Endothelial cell (in vitro differentiated cells): ENCODE data around the gene MEI1. TPM values are rescaled to one million over a fixed set of nuclear protein-coding genes. Genes with fewer than 3 reads are reported as not detected.
"Not testable (repeated sequence)": the region's sequence is repeated elsewhere in the genome, so short reads cannot be mapped to it uniquely, and the experiment has no call there.

Experiments
- DNase-seq: peaks from one replicate; pipeline ENCODE4 v3.0.0; 2021; ENCODE audit warnings: low spot score
- H3K27ac Mint-ChIP-seq: one replicate; pipeline ENCODE4 v1.8.0; 2021; ENCODE audit warnings: mixed read lengths, inconsistent platforms; ENCODE audit not compliant: unreplicated experiment
- H3K27me3 Mint-ChIP-seq: one replicate; pipeline ENCODE4 v1.8.0; 2021; ENCODE audit warnings: mild to moderate bottlenecking, moderate library complexity, mixed read lengths, inconsistent platforms; ENCODE audit not compliant: unreplicated experiment
- H3K36me3 Mint-ChIP-seq: one replicate; pipeline ENCODE4 v1.8.0; 2021; ENCODE audit warnings: mild to moderate bottlenecking, low read depth, mixed read lengths, inconsistent platforms; ENCODE audit not compliant: unreplicated experiment
- H3K4me1 Mint-ChIP-seq: one replicate; pipeline ENCODE4 v1.8.0; 2021; ENCODE audit warnings: mild to moderate bottlenecking, mixed read lengths, inconsistent platforms; ENCODE audit not compliant: unreplicated experiment
- H3K4me3 Mint-ChIP-seq: one replicate; pipeline ENCODE4 v1.8.0; 2021; ENCODE audit warnings: mild to moderate bottlenecking, mixed read lengths, inconsistent platforms; ENCODE audit not compliant: unreplicated experiment
- H3K9me3 Mint-ChIP-seq: one replicate; pipeline ENCODE4 v1.8.0; 2021; ENCODE audit warnings: mixed read lengths, inconsistent platforms; ENCODE audit not compliant: unreplicated experiment
- CTCF ChIP-seq: fragments of 200-600 bp; sonication (generic); IDR thresholded peaks from one replicate; pipeline ENCODE4 v1.5.0; 2021; ENCODE audit warnings: antibody characterized with exemption; ENCODE audit not compliant: unreplicated experiment
- total RNA-seq: library from RNA; stranded (reverse); fragmentation: NEBNext Ultra II Directional; extraction: Animal tissue kit (Norgen Biotek cat#: 25700); gene quantifications from one replicate; pipeline ENCODE4 v1.2.1, GENCODE V29; 2021; ENCODE audit not compliant: unreplicated experiment

The MEI1 gene
- total RNA-seq, 1 donor from 2014 or later: 0.38 TPM

DNA sequence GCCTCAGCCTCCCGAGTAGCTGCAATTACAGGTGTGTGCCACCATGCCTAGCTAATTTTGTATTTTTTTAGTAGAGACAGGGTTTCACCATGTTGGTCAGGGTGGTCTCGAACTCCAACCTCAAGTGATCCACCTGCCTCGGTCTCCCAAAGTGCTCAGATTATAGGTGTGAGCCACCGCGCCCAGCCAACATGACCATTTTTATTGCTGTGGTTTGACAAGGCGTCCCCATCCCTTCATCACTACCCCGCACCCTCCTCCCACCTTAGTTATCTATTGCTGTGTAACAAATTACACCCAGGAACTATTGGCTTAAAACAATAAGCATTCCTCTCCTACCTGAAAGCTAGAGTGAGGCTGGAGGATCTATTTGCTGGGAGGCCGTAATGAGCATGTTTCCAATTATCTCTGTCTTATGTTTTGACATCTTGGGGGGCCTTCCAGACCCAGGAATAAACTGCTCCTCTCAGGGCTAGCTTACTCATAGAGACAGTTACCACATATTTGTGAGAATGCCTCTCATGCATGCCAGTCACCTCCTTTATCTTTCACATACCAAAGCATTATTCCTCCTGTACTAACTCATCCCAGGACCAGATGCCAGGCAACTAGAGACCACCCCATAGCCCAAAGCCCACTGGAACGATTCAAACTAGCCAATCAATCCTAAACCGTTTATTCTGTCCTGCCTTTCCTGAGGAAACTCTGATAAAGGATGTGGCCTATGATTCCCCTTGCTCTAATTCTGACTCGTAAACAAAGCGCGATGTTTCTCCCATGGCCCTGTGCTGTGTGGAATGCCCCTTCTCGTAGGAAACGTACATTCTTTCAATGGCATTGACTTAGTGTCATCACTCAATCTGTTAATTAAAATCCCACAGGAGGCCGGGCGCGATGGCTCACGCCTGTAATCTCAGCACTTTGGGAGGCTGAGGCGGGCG is 30.1 kb upstream of the MEI1 start:
- no peak for DNase-seq
- TF ChIP-seq CTCF: no peak
- Mint-ChIP-seq H3K27ac (peak overlapping the region; percentile 48), H3K36me3 (peaks cover 2% of the 10 kb centered on the region), H3K9me3 (no peaks in the 10 kb centered on the region), H3K27me3 (no peaks in the 10 kb centered on the region), H3K4me1 (peaks cover 10% of the 10 kb centered on the region), H3K4me3 (peak overlapping the region; percentile 4)

- not testable (repeated sequence) for H3K27ac Mint-ChIP-seq, H3K9me3 Mint-ChIP-seq, H3K27me3 Mint-ChIP-seq, DNase-seq, H3K4me3 Mint-ChIP-seq
- Mint-ChIP-seq H3K4me1 (peaks cover 10% of the 10 kb centered on the region), H3K36me3 (peaks cover 11% of the 10 kb centered on the region)
These were observed 27.2 kb upstream of the MEI1 start for GRCh38 chr22:41672096-41672495.

- H3K36me3 Mint-ChIP-seq: peaks cover 15% of the 10 kb centered on the region
- H3K4me1 Mint-ChIP-seq: peaks cover 5% of the 10 kb centered on the region
- H3K9me3 Mint-ChIP-seq: no peaks in the 10 kb centered on the region
- no peak for TF ChIP-seq CTCF
- peaks cover 3% of the 10 kb centered on the region for H3K27me3 Mint-ChIP-seq
- no peak overlapping the region for H3K27ac Mint-ChIP-seq
- H3K4me3 Mint-ChIP-seq: no peak overlapping the region
- DNase-seq: no peak
These were observed 26.4 kb upstream of the MEI1 start for GRCh38 chr22:41672780-41673509.

- no peak overlapping the region for H3K27ac Mint-ChIP-seq
- peak overlapping the region; percentile 50 for H3K4me3 Mint-ChIP-seq
- H3K4me1 Mint-ChIP-seq: no peaks in the 10 kb centered on the region
- no peak for TF ChIP-seq CTCF
- DNase-seq: no peak
- H3K9me3 Mint-ChIP-seq: no peaks in the 10 kb centered on the region
- peaks cover 21% of the 10 kb centered on the region for H3K36me3 Mint-ChIP-seq
- peaks cover 3% of the 10 kb centered on the region for H3K27me3 Mint-ChIP-seq
These were observed 24.4 kb upstream of the MEI1 start for GRCh38 chr22:41674846-41675340.

GRCh38 chr22:41676134-41676533 is 23.2 kb upstream of the MEI1 start:
- DNase-seq: no peak
- H3K4me1 Mint-ChIP-seq: no peaks in the 10 kb centered on the region
- peaks cover 3% of the 10 kb centered on the region for H3K27me3 Mint-ChIP-seq
- no peak overlapping the region for H3K4me3 Mint-ChIP-seq
- no peak overlapping the region for H3K27ac Mint-ChIP-seq
- TF ChIP-seq CTCF: no peak
- no peaks in the 10 kb centered on the region for H3K9me3 Mint-ChIP-seq
- H3K36me3 Mint-ChIP-seq: peaks cover 21% of the 10 kb centered on the region
